ENCODE results near the gene PKDREJ.

The PKDREJ gene

DNA sequence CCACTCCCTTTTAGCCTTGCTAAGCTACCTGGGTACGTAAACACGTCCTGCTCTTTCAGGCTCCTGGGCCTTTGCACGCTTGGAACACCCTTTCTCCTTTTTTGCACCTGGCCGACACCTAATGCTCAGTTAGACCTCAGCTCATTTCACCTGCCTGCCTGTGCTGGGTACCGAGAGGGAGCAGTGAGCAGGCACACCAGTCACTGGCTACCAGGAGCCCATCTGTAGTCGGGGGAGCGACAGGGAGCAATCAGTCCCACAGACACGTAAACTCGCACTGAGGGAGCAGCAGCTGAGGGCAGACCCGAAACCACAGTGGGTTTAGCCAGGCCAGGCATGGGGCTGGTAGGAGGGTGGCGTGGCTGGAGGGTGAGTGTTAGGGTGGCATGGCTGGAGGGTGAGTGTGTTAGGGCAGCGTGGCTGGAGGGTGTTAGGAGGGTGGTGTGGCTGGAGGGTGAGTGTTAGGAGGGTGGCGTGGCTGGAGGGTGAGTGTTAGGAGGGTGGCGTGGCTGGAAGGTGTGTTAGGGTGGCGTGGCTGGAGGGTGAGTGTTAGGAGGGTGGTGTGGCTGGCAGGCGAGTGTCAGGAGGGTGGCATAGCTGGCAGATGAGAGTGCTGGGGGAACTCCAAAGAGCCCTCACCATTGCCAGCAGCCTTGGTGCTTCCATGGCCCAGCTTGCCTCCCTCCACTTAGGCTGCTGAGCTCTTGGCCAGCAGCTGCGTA lies 27.1 kb upstream of the PKDREJ start:
- DNase-seq = no peak
- in situ Hi-C loops (cut with HindIII; ENCODE audit: low pct_ligation_motif_present, low pct_unique_long_range_greater_than_20kb, low sequenced_read_pairs) = no loop called here

DNA sequence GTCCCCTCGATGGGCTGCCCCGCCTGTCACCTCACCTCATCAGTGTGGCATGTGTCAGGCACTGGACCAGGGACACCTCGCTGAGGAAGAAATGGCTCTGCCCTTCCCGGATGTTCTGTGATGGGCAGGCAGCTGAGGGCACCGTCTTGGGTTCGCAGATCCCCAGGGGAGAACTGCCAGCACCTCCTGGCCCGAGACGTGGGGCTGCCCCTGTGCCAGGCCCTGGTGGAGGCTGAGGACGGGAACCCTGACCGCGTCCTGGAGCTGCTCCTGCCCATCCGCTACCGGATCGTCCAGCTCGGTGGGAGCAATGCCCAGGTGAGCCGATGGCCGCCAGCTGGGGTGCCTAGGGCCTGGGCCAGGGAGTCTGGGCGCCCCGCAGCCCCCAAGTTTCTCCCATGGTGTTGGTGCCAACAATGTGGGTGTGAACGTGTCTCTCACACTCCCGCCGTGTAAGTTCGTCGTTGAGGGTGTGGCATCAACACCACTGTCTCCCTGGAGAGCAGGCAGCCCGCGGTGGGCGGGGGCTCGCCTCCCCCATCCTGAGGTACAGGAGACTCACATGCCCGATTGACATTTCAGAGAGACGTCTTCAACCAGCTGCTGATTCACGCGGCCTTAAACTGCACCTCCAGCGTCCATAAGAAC lies 26.2 kb upstream of the PKDREJ start:
- no peak for DNase-seq
- in situ Hi-C loops (cut with HindIII; ENCODE audit: low pct_ligation_motif_present, low pct_unique_long_range_greater_than_20kb, low sequenced_read_pairs) = no loop called here

DNA sequence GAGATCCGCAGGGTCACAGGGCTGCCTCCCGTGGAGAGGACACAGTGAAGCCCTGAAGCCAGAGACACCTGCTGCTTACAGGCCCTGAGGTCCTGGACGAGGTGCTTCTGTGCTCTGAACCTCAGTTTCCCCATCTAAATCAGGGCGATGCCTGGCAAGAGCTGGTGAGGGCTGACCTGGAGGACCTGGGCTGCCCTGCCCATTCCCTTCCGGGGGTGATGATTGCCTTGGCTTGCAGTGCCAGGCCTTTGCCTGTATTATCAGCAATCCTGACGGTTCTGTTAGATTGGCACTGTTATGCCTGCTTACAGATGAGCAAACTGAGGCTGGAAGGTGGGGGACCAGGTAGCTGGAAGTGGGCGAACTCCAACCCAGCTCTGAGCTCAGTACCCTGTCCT lies 25.7 kb upstream of the PKDREJ start:
- in situ Hi-C loops (cut with HindIII; ENCODE audit: low pct_ligation_motif_present, low pct_unique_long_range_greater_than_20kb, low sequenced_read_pairs) = no loop called here
- no peak for DNase-seq

DNA sequence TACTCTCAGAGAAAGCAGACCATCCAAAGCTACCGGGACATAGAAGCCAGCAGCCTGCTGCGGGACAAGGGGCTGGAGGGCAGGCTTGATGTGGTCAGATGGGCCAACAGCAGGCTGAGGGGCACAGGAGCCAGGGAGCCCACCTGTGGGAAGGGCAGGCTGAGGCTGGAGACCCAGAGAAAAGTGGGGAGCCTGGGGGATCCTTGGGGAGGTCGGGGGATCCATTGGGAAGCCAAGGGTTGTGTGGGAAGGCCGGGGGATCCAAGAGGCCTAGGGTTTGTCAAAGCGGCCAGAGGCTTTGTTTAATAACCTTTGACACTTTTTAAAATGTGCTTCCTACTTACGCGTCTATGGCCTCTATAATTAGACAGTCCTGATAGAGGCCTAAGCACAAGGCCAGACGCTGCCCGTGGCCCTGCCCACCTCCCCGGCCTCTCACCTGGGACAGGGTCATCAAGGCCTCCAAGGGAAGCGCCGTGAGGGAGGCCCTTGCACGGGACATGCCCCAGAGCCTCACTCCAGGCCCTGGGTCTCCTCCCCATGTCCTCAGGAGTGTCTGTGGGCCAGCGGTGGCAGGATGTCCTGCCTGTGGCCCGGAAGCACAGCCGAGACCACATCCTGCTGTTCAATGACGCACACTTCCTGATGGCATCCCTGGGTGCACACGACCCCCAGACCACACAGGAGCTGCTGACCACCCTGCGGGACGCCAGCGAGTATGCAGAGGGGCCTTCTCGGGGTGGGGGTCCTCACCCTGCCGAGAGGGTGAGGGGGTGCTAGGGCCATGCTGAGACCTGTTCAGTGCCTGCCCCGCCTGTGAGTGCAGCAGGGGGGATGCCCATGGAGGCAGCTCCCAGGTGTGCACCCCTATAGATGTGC lies 25.0 kb upstream of the PKDREJ start:
- in situ Hi-C loops (cut with HindIII; ENCODE audit: low pct_ligation_motif_present, low pct_unique_long_range_greater_than_20kb, low sequenced_read_pairs) = no loop called here

DNA sequence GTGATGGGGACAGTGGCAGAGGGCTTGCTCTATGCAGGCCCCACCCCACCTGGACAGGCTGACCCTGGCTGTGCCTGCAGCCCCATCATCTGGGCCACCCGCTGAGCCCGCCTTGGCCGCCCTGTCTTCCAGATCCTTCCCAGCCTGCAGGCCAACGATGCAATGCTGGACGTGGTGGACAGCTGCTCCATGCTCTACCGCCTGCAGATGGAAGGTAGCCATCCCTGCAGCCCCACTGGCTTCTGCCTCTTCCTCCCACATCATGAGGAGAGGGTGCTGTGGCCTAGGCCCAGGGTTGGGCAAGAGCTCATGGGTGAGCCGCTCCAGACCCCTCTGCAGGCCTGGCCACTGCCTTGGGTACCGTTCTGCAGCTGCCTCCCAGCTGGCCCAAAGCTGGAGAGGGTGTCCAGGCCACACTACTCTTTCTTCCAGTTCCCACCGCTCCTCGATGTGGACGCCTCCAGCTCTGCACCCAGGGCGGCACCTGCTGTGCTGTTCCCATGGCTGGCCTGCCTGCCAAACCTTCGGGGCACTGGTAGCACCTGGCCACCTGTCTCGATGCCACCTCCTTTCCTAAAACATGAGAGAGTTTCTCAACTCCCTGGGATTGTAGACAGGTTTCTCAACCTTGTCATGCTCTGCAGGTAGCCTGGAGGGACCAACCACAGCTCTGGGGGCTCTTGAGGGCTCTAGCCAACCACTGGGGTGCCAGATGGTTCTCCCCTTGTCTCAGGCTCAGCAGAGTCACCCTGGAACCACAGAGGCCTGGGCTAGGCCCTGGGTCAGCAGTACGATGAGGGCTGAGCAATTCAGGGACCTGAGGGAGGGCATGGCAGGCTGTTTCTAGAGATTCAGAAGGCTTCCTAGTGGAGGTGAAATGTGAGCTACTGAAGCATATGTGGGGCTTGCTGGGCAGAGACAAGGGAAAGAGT lies 24.1 kb upstream of the PKDREJ start:
- DNase-seq = no peak
- in situ Hi-C loops (cut with HindIII; ENCODE audit: low pct_ligation_motif_present, low pct_unique_long_range_greater_than_20kb, low sequenced_read_pairs) = no loop called here

More for the DNA sequence above, 25.0 kb upstream of the PKDREJ start:
- DNase-seq = no peak

DNA sequence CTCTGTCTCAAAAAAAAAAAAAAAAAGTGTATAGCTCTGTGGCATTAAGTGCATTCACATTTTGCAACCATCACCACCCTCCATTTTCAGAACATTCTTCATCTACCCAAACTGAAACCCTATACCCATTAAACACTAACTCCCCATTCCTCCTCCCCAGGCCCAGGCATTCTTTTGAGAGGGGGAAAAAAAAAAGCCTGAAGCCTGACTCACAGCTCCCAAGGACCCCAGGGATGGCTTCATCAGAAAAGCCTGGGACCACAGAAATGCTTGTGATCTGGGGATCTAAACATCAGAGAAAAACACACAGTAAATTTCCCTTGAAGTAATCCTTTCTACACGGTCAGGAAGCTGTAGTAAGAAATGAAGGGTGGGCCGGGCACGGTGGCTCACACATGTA lies 22.9 kb upstream of the PKDREJ start:
- in situ Hi-C loops (cut with HindIII; ENCODE audit: low pct_ligation_motif_present, low pct_unique_long_range_greater_than_20kb, low sequenced_read_pairs) = no loop called here

DNA sequence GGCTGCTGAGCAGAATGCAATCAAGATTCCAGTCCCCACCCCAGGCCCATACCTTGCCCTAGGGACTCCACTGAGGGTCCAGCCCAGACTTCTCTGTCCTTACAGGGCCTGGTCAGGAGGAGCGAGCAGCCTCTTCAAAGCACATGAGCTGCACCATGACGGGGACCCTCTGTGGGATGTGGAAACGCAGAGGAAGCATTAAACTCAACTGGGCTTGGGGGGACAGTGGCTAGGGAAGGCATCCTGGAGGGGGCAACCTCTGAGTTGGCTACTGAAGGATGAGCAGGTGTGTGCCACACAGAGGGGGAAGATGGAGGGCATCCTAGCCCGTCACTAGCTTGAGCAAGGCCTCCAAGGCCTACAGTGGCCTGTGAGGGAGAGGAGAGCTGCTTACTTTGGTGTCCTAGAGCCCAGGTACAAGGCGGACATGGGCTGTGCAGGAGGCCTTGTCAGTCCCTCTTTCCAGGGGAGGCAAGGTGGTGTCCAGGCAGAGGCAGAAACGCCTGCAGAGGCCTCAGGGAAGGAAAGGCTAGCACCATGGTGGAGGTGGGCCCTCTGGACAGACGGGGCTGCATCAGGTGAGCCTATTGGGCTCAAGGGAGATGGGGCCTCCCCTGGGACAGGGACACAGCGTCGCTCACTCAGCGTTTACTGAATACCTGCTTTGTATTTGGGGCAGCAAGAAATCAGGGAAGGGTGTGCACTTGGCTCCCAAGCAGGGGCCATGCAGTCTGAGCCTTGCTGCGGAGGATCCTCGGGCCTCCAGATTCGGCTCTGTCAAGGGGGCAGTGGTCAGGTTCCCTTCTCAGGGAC lies 18.9 kb upstream of the PKDREJ start:
- in situ Hi-C loops (cut with HindIII; ENCODE audit: low pct_ligation_motif_present, low pct_unique_long_range_greater_than_20kb, low sequenced_read_pairs) = no loop called here
- DNase-seq = no peak

More for the DNA sequence above, 22.9 kb upstream of the PKDREJ start:
- DNase-seq = no peak

DNA sequence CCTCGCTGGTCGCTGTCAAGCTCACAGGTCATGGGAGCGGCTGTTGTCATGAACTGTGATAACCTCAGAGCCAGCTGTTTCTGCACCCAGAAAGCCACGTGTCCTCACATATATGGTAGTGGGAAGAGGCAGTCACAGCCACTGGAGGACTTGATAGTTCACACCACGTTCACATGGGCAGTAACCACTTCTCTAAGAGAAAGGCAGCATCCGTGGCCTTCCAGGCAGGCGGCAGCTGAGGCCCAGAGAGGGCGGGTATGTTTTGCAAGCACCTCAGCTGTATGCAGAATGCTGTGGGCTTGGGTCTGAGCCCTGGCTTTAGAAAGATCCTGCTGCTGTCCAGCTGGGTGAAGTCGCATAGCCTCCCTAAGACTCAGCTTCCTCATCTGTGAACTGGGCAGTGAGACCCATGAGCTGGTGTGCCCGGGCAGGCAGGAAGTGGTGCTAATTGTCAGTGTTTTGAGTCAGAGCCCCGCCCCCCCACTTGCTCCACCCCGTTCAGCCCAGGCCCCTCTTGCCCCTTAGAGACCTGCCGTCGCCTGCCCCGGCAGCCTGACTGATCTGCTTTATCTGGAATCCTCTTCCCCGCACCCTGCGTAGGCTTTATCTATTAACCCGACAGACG lies 18.0 kb upstream of the PKDREJ start:
- DNase-seq = no peak
- in situ Hi-C loops (cut with HindIII; ENCODE audit: low pct_ligation_motif_present, low pct_unique_long_range_greater_than_20kb, low sequenced_read_pairs) = no loop called here

DNA sequence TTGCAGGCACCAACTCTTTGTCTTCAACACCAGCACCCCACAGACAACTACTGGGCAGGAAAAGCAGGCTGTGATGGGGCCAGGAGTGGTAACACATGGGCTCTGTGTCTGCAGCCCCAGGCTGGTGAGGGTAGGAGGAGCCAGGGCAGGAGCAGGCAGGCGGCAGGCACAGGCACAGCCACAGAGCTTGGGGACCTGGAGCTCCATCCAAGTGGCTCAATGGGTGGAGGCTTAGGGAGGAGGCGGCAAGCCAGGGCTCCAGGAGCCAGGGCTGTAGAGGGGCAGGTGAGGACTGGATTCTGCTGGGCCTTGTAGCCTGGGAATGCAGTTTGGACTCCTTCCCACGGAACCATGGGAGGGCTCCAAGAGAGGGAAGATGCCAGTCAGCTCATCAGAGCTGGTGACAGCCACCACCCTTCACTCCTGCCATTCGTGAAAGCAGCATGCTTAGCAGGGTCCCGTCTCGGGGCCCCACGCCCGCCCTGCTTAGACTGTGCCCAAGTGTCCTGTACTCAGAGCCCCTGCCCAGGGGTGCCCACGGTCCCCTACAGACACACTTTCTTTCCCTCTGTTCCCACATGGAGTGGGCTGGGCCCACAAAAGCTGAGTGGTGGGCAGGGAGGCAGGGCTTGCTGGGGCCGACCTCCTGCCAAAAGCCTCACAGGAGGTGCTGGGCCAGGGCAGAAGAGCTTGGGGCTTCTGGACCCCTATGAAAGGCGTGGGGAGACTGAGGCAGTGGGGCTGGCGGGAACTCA lies 17.1 kb upstream of the PKDREJ start:
- no peak for DNase-seq
- in situ Hi-C loops (cut with HindIII; ENCODE audit: low pct_ligation_motif_present, low pct_unique_long_range_greater_than_20kb, low sequenced_read_pairs) = no loop called here

DNA sequence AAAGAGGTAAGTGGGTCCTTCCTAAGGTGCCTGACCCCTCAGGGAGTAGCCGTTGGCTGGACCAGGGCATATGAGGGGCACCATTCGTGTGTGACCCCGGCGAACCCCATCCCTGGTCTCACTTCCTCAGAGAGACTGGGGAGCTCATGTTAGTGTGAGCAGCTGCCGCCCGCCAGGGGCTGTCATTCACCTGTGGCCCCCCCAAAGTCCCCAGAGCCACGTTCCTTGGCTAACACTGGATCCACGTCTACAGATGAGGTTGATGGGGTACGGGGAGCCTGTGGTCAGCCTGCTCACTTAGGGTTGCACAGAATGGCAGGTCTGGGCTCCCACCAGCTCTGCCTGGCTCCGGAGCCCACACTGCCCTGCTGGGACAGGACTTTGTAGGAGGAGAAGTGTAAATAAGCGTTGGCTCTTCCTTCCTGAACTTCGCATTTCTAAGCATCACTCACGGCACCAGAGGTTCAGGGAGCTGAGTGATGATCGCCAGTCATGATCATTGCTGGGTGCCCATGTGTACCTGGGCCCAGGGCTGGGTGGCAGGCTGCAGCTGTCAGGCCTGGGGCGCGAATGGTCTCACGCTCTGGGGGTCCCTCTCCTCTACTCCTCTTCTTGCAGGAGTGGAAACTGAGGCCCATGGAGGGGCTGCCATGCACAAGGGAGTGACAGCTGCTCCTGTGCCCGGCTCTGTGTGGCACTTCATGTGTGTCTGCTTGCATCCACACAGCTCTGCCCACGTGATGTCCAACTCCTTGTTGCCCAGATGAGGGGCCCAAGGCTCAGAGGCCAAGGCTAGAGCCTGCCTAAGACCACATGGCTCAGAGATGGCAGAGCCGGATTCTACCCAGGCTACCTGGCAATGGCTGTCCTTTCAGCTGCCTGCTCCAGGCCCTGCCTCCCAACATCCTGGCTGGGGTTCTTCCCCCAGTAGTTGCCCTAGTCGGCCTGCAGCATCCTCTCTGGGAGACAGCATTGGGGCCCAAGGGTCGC lies 15.8 kb upstream of the PKDREJ start:
- no peak for DNase-seq
- in situ Hi-C loops (cut with HindIII; ENCODE audit: low pct_ligation_motif_present, low pct_unique_long_range_greater_than_20kb, low sequenced_read_pairs) = no loop called here

DNA sequence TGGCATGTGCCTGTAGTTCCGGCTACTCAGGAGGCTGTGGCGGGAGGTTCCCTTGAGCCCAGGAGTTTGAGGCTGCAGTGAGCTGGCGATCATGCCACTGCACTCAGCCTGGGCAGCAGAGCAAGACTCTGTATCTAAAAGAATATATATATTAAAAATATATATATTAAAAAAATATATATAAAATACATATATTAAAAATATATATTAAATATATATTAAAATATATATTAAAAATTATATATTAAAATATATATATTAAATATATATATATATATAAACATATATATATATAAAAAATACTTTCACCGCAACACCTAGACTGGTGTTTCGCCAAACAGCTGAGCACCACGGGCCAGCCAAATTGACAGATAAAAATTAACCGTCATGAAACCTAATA lies 13.4 kb upstream of the PKDREJ start:
- no peak for DNase-seq
- in situ Hi-C loops (cut with HindIII; ENCODE audit: low pct_ligation_motif_present, low pct_unique_long_range_greater_than_20kb, low sequenced_read_pairs) = no loop called here

DNA sequence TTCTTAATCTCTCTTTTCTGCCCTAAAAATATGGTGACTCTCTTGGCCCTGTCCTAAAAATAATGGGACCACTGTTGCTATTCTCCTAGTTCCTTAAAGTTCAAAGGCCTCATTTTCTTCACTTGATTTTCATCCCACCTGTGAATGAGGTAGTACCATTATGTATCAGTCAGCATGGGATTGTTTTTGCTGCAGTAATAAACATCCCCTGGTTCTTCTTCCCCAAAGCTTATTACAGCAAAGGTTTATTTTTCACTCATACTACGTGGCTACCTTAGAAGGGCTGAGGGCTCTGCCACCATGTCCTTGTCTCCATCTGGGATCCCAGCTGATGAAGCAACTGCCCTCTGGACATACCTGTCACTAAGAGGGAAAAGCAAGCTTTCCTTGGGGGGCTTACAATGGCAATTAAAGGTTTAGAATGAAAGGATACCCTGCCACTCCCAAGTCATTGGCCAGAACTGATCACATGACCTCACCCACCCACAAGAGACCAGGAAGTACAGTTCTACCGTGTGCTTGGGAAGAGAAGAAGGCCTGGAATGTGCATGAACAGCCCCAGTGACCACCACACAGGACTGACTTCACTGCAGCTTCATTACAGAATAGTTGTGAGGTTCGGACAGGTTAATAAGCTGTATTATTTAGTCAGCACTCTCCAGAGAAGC lies 12.4 kb upstream of the PKDREJ start:
- no peak for DNase-seq
- in situ Hi-C loops (cut with HindIII; ENCODE audit: low pct_ligation_motif_present, low pct_unique_long_range_greater_than_20kb, low sequenced_read_pairs) = no loop called here

DNA sequence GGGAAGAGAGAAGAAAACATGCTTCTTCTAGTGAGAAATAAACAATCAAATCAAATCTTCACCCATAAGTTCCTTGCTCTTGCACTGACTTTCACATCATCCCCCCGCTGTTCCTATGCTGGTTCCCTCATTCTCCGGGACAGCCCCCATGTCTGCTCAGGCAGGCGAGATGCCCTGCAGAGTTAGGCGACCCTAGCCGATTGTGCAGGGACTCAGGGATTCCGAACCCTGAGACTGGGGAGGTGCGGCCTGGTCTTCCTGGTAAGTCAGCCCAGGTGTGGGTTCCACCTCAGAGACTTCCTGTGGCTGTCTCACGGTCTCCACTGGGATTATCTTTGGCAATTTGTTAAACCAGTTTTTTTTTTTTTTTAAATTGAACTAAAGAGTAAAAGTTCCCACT lies 11.2 kb upstream of the PKDREJ start:
- no peak for DNase-seq
- in situ Hi-C loops (cut with HindIII; ENCODE audit: low pct_ligation_motif_present, low pct_unique_long_range_greater_than_20kb, low sequenced_read_pairs) = no loop called here

DNA sequence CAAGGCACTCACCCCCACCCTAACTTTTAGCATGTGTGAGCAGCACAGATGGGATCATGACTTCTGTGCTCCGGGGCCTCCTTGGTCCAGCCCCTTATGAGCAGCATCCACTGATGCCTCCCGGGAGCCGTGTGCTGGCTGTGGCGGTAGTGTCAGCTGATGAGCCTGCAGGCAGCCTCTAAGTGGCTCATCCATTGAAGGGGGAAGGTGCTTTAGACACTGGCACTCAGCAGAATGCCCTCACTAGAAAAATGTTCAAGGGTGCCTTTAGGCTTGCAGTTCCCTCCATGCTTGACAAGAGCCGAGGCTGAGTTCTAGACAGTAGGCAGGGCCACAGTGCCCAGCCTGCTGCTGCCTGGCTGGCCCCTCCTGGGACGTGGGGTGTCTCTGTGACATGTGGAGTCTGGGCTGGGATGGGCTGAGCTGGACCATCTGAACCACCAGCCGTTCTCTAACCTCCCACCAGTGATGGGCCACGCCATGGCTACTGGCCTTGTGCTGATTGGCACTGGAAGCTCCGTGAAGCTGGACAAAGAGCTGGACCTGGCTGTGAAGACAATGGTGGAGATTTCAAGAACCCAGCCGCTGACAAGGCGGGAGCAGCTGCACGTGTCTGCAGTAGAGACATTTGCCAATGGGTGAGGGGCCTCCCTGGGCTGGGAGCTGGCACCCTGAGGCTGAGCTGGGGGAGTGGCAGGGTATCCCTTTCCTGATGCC lies 10.4 kb upstream of the PKDREJ start:
- in situ Hi-C loops (cut with HindIII; ENCODE audit: low pct_ligation_motif_present, low pct_unique_long_range_greater_than_20kb, low sequenced_read_pairs) = no loop called here
- DNase-seq = no peak

All from ACHN (cell line).